GM19324 (cell line): ENCODE results near the gene CDSN.

Source experiments
- ATAC-seq: cut with Tn5 transposase; IDR thresholded peaks from one replicate; pipeline ENCODE4 v1.9.1; 2021; ENCODE audit warnings: mild to moderate bottlenecking, moderate library complexity; ENCODE audit not compliant: unreplicated experiment, low FRiP score

CDSN gene

GRCh38 chr6:31145386-31145785, 25.1 kb upstream of the CDSN start:
- ATAC-seq, result no peak

GRCh38 chr6:31144970-31145340, 24.7 kb upstream of the CDSN start:
- ATAC-seq, result no peak

GRCh38 chr6:31144296-31144969, 24.2 kb upstream of the CDSN start:
- ATAC-seq, result no peak

GRCh38 chr6:31143148-31143547, 22.9 kb upstream of the CDSN start:
- ATAC-seq, result no peak

DNA sequence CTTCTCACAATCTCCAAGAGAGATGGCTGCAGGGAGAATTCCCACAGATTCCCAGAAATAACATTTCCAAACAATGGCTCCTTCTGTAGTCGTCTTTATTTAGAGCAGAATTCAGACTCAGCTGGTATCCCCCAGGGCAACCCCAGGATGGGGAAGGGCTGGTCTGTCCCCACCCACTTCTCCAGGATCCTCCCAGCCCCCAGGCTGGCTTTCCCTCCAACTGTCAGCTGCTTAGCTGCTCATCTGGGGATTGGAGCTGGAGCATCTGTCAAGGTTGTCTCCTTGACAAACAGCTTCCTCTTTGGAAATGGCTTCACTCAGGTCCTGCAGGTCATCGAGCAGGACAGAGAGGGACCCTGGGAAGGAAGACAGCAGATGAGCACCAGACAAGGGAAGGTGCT, 22.1 kb upstream of the CDSN start:
- no peak for ATAC-seq

GRCh38 chr6:31140643-31141042, 20.4 kb upstream of the CDSN start:
- no peak for ATAC-seq

- no peak for ATAC-seq
Observed at GRCh38 chr6:31139599-31139998, 19.4 kb upstream of the CDSN start.

DNA sequence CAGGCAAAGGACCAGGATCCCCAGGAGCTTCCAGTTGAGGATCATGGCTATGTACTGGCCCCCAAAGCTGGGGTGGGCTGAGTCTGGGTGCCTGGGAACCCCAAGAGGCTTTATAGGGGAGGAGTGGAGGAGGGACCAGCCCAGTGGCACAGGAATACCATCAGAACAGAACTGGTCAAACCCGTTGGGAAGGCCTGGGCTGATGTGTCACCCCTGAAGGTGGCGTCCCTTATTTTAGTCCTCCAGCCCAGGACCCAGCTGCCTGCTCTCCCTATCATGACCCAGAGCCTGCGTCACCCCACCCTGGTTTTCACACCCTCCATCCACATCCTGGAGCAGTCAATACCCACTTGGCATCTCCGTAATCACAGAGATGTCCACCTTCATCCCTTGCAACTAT, 18.7 kb upstream of the CDSN start, which contains the start of gene PSORS1C2:
TSS of gene PSORS1C2 (minus strand) at position 85 of the 400 bp plus-strand sequence. CDS start at position 45, 40 bp downstream.
- ATAC-seq, result no peak

GRCh38 chr6:31135710-31136109, 15.5 kb upstream of the CDSN start:
- ATAC-seq, result no peak

DNA sequence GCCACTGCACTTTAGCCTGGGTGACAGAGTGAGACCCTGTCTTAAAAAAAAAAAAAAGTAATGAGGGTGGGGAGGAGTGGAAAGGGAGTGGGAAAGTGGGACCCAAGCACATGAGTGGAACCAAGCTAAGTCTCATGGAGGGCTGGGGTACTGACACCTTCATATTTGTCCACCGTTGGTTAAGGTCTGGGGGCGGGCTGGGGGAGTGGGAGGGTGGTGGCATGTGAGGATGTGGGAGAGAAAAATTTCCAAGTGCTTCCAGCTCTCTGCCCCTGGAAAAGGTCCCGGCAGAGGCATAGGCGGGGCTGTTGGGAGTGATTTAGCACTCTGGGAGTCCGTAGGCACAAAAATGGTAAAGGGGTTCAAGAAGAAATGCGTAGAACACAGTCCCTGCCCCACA, 12.6 kb upstream of the CDSN start:
- ATAC-seq, result no peak

- no peak for ATAC-seq
Observed at GRCh38 chr6:31131595-31131994, 11.3 kb upstream of the CDSN start.

GRCh38 chr6:31130751-31131150, 10.5 kb upstream of the CDSN start:
- ATAC-seq, result no peak

GRCh38 chr6:31129130-31129529, 8.9 kb upstream of the CDSN start:
- ATAC-seq, result no peak

GRCh38 chr6:31128093-31128676, 7.9 kb upstream of the CDSN start:
- no peak for ATAC-seq

DNA sequence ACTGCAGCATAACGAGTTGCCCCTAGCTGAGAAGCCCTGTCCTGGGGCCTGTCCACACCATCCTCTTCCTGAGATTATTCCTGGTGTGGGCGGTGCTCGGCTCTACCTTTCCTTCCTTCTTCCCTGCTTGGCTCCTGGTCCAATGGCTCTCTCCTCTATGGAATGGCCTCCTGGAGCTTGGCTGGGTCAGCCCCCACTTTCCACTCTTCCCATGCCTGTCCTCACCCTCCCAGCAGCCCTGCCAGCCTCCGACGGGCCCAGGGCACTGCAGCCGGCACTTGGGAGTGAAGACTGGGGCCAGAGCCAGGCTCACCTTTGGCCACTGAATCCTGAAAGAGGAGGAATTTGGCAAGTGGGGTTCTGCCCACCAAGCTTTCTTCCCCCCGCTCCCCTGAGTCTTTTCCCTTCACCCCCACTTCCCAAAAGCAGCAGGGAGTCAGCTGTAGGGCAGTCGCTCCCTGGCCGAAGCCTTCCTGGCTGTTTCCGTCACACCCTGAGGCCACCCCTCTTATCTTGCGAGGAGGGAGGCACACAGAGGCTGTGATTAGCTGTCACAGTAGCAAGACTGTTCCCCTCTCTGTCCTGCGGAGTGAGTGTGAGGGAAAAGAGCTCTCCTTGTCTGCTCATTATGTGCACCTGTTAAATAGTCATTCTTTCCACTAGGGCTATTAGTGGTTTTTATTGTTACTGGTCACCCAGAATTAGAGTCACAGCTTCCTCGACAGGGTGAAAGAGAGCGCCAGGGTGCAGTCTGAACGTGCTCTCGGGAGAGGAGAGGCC, 6.3 kb upstream of the CDSN start:
- ATAC-seq, result no peak

DNA sequence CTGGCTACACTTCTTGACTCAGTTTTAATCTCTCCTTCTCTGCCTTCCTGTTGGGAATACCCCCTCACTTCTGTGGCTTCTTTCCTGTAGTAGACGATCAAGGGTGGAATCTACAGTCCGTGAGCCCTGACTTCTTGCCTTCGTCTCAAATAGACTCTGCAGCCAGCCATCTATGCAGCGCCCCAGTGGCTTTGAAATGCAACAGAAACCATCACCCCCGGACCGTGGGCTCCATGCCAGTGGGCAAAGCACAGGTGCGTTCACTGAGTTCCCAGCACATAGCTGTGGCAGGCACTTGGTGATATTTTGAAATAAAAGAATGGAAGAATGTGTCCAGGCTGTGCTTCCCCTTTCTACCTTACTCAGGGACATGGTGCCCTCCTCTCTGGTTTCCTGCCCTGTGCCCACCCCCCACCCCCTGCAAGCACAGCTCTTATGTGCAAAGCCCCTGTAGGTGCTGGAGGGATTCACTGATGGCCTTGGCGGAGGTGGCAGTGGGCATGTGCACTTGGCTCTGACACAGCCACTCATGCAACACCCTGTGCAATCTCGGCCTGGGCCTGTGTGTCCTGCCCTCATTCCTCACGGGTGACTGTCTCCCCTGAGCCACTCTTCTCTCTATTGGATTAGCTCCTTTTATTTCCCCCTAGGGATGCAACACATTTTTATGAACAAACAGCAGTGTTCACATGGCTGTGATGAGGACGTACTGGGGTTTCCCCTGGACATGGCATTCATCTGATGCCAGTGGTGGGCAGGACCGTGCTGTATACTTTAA, 5.5 kb upstream of the CDSN start:
- no peak for ATAC-seq

GRCh38 chr6:31125162-31125561, 4.9 kb upstream of the CDSN start:
- ATAC-seq, result no peak

DNA sequence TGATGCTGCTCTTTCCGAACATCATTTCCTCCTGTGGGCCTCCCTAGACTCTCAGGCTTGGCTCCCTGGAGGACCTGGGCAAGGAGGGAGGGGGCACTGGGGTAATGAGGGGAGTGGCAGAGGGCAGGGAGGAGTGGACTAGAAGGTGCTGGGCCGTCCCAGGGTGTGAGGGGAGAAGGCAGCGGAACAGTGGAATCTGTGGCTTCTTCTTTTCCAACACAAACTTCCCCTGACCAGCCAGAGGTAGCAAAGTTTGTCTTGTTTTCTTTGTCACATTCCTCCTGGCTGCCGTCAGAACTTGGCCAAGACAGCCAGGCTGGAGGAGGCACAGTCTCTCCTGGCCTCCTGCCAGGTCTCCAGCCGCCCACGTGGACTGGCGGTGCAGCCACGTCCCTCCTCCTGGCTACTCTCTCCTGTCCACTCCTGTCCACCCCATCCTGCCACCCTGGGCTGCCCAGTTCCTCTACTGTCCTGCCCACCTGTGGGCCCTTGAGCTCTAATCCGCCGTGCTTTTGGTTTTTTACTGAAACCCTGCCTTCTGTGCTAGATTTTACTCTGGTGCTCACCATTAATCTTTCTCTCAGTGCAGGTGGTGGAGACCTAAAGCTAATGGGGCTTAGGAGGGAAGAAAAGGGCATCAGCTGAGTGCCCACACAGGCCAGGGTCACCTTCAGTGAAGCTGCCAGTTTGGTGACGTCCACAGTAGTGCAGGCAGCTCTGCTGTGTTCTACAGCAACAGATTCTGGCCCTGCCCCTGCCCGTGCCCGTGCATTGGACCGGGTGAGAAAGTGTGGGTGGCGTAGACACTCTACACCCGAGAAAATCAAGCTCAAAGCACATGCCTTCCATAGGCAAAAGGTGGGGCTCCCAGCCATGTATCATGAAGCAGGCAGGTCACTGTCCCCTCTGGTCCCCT, 2.8 kb upstream of the CDSN start:
- ATAC-seq, result no peak

GRCh38 chr6:31121131-31121790, 1.0 kb upstream of the CDSN start:
- no peak for ATAC-seq
